OCI-LY7 (cell line): Measurements from ENCODE around the gene RCCD1.

Experiments
- EZH2phosphoT487 ChIP-seq: fragments of 200-600 bp; sonication (generic); IDR thresholded peaks from 2 replicates; pipeline ENCODE4 v1.6.1; 2018; ENCODE audit warnings: low read depth, borderline replicate concordance, mild to moderate bottlenecking, mixed run types, antibody characterized with exemption, low read length, moderate library complexity, mixed read lengths
- TF ChIP-seq, protein P1 (sequence below): fragments of 200-600 bp; sonication (generic); conservative IDR thresholded peaks from 2 replicates; pipeline ENCODE4 v1.5.1; 2014; ENCODE audit warnings: mild to moderate bottlenecking, antibody characterized with exemption, low read length, moderate library complexity, mixed read lengths

DNA sequence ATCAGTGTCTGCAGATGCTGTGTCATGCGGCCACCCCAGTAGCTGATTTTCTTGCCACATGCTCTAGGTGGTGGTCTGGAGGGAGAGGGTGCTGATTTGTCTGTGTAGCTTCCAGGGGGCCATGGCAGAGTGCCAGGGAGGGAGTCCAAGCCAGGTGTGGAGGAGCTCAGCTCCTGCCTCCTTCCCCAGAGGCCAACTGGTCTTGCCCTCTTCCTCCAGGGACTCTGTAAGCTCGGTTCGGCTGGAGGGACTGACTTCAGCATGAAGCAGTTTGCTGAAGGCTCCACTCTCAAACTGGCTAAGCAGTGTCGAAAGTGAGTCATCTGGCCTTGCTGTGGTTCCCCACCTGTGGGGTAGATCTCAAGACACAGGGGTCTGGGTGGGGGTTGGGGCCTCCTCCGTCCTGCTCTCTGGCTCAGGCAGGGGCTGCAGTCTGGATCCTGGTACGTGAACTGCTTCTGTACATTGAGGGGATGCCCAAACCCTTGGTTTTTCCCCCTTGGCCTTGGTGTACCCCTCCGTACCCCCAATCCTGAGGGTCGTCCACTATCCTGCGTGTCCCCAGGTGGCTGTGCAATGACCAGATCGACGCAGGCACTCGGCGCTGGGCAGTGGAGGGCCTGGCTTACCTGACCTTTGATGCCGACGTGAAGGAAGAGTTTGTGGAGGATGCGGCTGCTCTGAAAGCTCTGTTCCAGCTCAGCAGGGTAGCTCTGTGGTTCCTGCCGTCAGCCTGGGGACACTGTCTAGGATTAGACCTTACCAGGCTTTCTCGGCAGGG, 6.9 kb upstream of the RCCD1 start:
- TF ChIP-seq, protein P1, sequence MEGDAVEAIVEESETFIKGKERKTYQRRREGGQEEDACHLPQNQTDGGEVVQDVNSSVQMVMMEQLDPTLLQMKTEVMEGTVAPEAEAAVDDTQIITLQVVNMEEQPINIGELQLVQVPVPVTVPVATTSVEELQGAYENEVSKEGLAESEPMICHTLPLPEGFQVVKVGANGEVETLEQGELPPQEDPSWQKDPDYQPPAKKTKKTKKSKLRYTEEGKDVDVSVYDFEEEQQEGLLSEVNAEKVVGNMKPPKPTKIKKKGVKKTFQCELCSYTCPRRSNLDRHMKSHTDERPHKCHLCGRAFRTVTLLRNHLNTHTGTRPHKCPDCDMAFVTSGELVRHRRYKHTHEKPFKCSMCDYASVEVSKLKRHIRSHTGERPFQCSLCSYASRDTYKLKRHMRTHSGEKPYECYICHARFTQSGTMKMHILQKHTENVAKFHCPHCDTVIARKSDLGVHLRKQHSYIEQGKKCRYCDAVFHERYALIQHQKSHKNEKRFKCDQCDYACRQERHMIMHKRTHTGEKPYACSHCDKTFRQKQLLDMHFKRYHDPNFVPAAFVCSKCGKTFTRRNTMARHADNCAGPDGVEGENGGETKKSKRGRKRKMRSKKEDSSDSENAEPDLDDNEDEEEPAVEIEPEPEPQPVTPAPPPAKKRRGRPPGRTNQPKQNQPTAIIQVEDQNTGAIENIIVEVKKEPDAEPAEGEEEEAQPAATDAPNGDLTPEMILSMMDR: no peak
- TF ChIP-seq EZH2phosphoT487: no peak
